Measurements from ENCODE around the gene CCSAP.

DNA sequence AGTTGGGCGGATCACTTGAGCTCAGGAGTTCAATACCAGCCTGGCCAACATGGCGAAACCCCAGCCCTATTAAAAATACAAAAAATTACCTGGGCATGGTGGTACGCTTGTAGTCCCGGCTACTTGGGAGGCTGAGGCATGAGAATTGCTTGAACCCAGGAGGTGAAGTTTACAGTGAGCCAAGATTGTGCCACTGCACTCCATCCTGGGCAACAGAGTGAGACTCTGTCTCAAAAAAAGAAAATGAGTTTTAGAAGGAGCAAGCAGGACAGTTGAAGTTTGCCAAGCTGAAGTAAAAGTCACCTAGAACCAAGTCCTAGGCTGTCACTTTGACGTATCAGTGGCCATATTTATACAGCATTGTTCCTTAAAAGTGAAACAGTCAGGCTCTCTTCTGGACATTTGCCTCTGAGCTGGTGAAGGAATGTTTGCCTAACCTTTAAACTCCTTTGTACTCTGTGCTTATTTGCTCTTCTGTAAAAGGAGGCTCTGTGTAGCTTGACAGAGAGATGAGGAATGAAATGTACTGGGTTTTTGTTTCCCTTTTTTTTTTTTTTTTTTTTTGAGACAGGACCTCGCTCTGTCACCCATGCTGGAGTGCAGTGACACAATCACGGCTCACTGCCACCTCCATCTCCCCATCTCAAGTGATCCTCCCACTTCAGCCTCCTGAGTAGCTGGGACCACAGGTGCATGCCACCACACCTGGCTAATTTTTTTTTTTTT, 69.2 kb downstream of the CCSAP start:
- no peak for TF ChIP-seq CTCF (IDR thresholded peaks at IDR 0.05)
- no peak for TF ChIP-seq POLR2A (IDR thresholded peaks at IDR 0.05)

Data from Peyer's patch (tissue), 4 donors.